Measurements from ENCODE around the gene SLC13A2. TPM values are rescaled to one million over a fixed set of nuclear protein-coding genes. Genes with fewer than 3 reads are reported as not detected.

Gene SLC13A2
- total and polyA plus RNA-seq, 9 of the 15 experiments (the other 6 are each of a cell fraction or from before 2014, with no cell fraction given), result 0.13 TPM; not detected in 8

DNA sequence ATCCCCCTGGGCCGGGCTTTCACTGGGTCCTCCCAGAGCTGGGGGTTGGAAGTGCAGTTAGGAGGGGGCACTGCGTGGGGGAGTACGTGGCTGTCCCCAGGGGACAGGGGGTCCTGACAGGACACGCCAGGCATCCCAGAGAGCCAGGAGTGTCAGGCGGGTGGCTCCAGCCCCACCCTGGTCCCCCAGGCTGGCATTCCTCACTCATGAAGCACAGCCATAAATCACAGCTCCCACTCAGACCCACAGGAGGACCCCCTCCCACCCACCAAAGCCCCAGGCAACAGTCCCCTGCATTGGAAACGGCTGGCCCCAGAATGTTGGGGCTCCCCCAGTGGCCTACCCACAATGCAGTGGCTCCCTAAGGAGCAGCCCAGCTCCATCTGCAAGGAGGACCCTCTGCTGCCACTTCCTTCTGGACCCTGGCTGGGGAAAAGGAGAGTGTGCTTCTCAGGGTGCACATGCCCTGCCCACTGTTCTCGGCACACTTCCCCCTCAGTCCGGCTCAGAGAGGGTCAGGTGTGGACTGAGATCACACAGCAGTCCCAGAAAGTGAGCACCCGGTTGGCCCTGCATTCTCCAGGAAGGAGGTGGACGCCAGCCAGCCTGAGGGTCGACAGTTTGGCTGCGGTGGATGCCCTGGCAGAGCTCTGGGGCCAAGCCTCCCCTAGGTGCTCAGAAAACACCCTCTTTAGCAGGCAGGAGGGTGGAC lies 25.4 kb downstream of the SLC13A2 start (continued):
- no peak for TF ChIP-seq YBX1 (IDR thresholded peaks at IDR 0.05)
- TF ChIP-seq ZBTB1 (CRISPR knock-in tag; IDR thresholded peaks at IDR 0.05; ENCODE audit: borderline replicate concordance, low read depth), result no peak
- no peak for TF ChIP-seq CHCHD3 (CRISPR knock-in tag; IDR thresholded peaks at IDR 0.05)
- TF ChIP-seq ZNF695 (CRISPR knock-in tag; IDR thresholded peaks at IDR 0.05), result no peak
- TF ChIP-seq ZNF583 (CRISPR knock-in tag; IDR thresholded peaks at IDR 0.05), result no peak
- TF ChIP-seq RBM25 (IDR thresholded peaks at IDR 0.05; ENCODE audit: low read depth, low read length, severe bottlenecking), result peak; percentile 22
- no peak for TF ChIP-seq PRPF4 (IDR thresholded peaks at IDR 0.05; ENCODE audit: insufficient read depth, low read depth, low read length, poor library complexity, severe bottlenecking)
- no peak for TF ChIP-seq POLR3G (IDR thresholded peaks at IDR 0.05; ENCODE audit: extremely low read depth, insufficient read length, insufficient replicate concordance)
- TF ChIP-seq FIP1L1 (IDR thresholded peaks at IDR 0.05; ENCODE audit: low read depth, low read length, poor library complexity, severe bottlenecking), result no peak
- no peak for TF ChIP-seq ZBTB17 (CRISPR knock-in tag; IDR thresholded peaks at IDR 0.05)
- TF ChIP-seq JUND (IDR thresholded peaks at IDR 0.05; ENCODE audit: borderline replicate concordance, low read depth, low read length), result no peak
- TF ChIP-seq JUND (tag; IDR thresholded peaks at IDR 0.05; ENCODE audit: borderline replicate concordance, low read depth, low read length), result no peak
- no peak for TF ChIP-seq TOE1 (IDR thresholded peaks at IDR 0.05; ENCODE audit: borderline replicate concordance)
- no peak for TF ChIP-seq TOE1 (CRISPR knock-in tag; IDR thresholded peaks at IDR 0.05; ENCODE audit: borderline replicate concordance, low read depth)
- TF ChIP-seq BCOR (IDR thresholded peaks at IDR 0.05), result peak; percentile 36; the same call in 1 of the 2 replicates
- TF ChIP-seq, protein P1, sequence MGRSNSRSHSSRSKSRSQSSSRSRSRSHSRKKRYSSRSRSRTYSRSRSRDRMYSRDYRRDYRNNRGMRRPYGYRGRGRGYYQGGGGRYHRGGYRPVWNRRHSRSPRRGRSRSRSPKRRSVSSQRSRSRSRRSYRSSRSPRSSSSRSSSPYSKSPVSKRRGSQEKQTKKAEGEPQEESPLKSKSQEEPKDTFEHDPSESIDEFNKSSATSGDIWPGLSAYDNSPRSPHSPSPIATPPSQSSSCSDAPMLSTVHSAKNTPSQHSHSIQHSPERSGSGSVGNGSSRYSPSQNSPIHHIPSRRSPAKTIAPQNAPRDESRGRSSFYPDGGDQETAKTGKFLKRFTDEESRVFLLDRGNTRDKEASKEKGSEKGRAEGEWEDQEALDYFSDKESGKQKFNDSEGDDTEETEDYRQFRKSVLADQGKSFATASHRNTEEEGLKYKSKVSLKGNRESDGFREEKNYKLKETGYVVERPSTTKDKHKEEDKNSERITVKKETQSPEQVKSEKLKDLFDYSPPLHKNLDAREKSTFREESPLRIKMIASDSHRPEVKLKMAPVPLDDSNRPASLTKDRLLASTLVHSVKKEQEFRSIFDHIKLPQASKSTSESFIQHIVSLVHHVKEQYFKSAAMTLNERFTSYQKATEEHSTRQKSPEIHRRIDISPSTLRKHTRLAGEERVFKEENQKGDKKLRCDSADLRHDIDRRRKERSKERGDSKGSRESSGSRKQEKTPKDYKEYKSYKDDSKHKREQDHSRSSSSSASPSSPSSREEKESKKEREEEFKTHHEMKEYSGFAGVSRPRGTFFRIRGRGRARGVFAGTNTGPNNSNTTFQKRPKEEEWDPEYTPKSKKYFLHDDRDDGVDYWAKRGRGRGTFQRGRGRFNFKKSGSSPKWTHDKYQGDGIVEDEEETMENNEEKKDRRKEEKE (IDR thresholded peaks at IDR 0.05; ENCODE audit: borderline replicate concordance in 1 of 2, control insufficient read depth in 1 of 2, low read depth in 2 of 2, low read length in 1 of 2), result no peak
- TF ChIP-seq FOXA3 (CRISPR knock-in tag; conservative IDR thresholded peaks at IDR 0.05 in 1 of 2, IDR thresholded peaks at IDR 0.05 in 1 of 2), result no peak
- TF ChIP-seq, protein P2, sequence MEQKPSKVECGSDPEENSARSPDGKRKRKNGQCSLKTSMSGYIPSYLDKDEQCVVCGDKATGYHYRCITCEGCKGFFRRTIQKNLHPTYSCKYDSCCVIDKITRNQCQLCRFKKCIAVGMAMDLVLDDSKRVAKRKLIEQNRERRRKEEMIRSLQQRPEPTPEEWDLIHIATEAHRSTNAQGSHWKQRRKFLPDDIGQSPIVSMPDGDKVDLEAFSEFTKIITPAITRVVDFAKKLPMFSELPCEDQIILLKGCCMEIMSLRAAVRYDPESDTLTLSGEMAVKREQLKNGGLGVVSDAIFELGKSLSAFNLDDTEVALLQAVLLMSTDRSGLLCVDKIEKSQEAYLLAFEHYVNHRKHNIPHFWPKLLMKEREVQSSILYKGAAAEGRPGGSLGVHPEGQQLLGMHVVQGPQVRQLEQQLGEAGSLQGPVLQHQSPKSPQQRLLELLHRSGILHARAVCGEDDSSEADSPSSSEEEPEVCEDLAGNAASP (IDR thresholded peaks at IDR 0.05), result no peak
